Activated T-helper 1 cell treated with anti-CD3 and anti-CD28 coated beads, Interleukin-12 subunit alpha, Interleukin-12 subunit beta, Interleukin-2, Interleukin-4 antibody, amounts not matched to agents 30 ng/mL and 10 ng/mL and 1 ng/mL, durations not matched to agents 14 hours and 24 hours and 36 hours (primary cell): ENCODE results near the gene ADAM33. TPM values are rescaled to one million over a fixed set of nuclear protein-coding genes. Genes with fewer than 3 reads are reported as not detected.

Experiments
- DNase-seq: peaks from one replicate; pipeline ENCODE4 v3.0.0; 2021; ENCODE audit warnings: low spot score
- H3K27ac Mint-ChIP-seq: one replicate; pipeline ENCODE4 v1.8.0; 2021; ENCODE audit warnings: mild to moderate bottlenecking, mixed read lengths
- H3K27me3 Mint-ChIP-seq: one replicate; pipeline ENCODE4 v1.8.0; 2022; ENCODE audit warnings: mild to moderate bottlenecking, moderate library complexity, mixed read lengths; ENCODE audit not compliant: insufficient read depth
- H3K36me3 Mint-ChIP-seq: one replicate; pipeline ENCODE4 v1.8.0; 2021; ENCODE audit warnings: low read depth, mixed read lengths
- H3K4me1 Mint-ChIP-seq: one replicate; pipeline ENCODE4 v1.8.0; 2021; ENCODE audit warnings: low read depth, mixed read lengths
- H3K4me3 Mint-ChIP-seq: one replicate; pipeline ENCODE4 v1.8.0; 2021; ENCODE audit warnings: mild to moderate bottlenecking, moderate library complexity, mixed read lengths
- H3K9me3 Mint-ChIP-seq: one replicate; pipeline ENCODE4 v1.8.0; 2021; ENCODE audit warnings: mixed read lengths
- intact Hi-C: fragments of 100-400 bp; cut with micrococcal nuclease; formaldehyde crosslinking; loops from one replicate; pipeline ENCODE4 v1.15.1; 2024
- total RNA-seq: library from RNA; stranded (reverse); gene quantifications from 2 replicates; pipeline ENCODE4 v1.2.3, GENCODE V29; 2022

The ADAM33 gene
- total RNA-seq, 1 donor from 2014 or later, result not detected

DNA sequence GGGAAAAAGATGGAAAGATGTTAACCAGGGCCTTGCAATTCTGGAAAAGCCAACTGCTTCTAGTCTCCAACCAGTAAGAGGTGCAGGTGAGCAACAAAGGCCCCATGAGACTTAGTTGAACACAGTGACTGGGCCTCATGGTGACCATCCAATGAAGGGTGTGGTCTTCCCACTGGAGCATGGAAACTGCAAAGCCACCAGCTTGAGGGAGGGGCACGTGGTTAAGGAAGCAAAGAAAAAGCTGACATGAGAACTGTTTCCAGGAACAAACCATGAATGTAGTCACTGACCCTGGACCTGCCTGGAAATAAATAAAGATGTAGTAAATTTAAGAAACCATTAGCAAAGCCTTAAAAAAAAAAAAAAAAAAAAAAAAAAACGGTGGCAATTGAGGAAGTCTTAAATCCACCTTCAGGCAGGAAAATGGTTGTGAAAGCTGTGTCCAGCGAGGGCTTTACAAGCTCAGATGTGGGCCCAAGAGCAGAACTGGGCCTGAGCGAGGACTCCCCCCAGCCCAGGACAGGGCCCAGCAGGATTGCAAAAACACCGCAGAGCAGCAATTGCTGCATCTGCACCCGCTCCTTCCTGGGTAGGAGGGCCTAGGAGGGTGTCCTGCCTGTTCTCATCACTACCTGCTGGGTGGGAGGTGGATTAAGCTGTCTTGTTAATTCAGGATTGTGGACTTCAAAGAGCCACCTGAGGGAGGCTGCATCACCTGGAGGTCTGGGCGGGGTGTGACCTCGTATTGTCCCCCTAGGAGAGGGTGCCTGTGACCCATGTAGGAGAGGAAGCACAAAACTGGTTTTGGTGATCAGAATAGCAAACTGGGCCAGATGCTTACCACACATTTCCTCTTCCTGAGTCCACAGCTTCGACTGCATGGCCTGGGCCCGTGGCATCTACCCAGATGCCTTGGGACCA is 28.9 kb downstream of the ADAM33 start:
- intact Hi-C loops, result no loop called here
- peaks cover 8% of the 10 kb centered on the region for H3K27me3 Mint-ChIP-seq

DNA sequence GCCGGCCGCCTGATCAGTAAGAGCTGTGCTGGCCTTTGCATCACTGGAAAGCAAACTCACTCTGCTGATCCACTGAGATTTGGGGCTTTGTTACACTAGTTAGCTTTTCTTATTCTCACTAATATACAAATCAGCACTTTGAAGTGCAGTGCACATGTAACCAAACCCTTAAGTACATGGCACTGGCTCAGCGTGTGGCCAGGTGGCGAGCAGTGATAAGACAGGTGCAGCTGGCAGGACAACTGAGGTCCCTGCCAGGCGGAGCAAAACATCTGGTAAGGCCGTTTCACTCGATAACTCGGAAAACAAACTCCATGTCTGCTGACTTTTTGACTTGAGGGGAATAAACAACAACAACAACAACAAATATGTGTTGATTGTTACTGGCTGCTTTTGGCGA is 29.6 kb downstream of the ADAM33 start:
- Mint-ChIP-seq H3K9me3 (no peaks in the 10 kb centered on the region), H3K36me3 (no peaks in the 10 kb centered on the region), H3K27me3 (peaks cover 6% of the 10 kb centered on the region), H3K4me3 (no peak overlapping the region), H3K27ac (no peak overlapping the region), H3K4me1 (peaks cover 16% of the 10 kb centered on the region)
- no peak for DNase-seq
- intact Hi-C loops, result no loop called here

More for the DNA sequence above, 28.9 kb downstream of the ADAM33 start:
- Mint-ChIP-seq H3K36me3 (no peaks in the 10 kb centered on the region), H3K27ac (no peak overlapping the region), H3K4me1 (peaks cover 16% of the 10 kb centered on the region), H3K4me3 (no peak overlapping the region), H3K9me3 (no peaks in the 10 kb centered on the region)
- DNase-seq, result no peak

DNA sequence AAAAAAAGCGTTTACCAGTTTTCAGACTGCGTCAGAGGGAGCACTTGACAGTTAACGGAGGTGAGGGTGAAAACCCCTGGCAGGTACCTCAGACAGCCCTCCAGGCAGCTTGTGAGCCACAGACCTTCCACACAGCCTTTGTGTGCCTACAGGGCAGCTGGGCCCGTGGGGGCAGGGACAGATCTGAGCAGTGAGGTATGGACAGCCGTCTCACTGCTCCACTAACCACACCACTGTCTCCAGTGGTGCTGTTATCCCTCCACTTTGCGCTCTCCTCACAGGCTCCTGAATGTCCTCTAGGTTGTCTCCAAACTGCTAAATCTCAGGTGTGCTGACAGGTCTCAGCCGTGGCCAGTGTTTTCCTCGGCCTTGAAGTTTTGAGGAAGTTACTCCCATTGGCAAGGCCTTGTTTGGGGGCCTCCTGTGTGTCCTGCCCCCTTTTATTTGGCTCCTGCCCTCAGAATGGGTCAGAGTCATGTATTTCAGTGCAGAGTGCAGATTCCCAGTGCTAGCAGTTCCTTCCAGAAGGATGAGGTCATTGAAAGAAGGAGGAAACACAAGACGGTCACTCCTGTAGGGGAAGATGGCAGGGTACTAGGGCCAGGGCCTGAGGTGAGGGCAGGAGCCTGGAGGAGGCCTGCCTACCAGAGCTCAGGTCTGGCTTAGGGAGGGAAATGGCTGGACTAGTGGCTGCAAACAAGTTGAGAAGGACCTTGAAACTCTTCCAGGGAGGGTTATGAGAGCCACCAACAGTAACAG is 30.4 kb downstream of the ADAM33 start:
- peaks cover 16% of the 10 kb centered on the region for H3K4me1 Mint-ChIP-seq
- peaks cover 1% of the 10 kb centered on the region for H3K27me3 Mint-ChIP-seq
- H3K36me3 Mint-ChIP-seq, result no peaks in the 10 kb centered on the region
- no peak overlapping the region for H3K27ac Mint-ChIP-seq
- H3K9me3 Mint-ChIP-seq, result no peaks in the 10 kb centered on the region
- H3K4me3 Mint-ChIP-seq, result no peak overlapping the region
- no peak for DNase-seq
- intact Hi-C loops, result no loop called here

DNA sequence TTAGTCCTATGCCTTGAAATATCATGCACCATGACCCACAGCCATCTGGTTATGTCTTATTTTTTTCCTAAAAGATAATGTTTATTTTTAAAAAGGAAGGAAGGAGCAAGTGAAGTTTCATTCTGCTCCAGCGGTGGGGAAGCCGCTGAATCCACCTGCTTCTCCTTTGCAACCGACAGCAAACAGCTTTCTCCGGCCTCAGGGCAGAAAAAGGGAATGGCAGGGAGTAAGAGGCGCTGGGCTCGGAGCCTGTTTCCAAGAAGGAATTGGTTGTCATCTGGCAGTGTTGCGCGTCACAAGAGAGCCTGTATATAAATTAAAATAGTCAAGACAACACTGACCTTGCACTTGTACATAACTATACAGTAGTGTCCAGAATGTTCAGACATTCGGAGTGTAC is 32.9 kb downstream of the ADAM33 start:
- Mint-ChIP-seq H3K27ac (no peak overlapping the region), H3K27me3 (peaks cover 1% of the 10 kb centered on the region), H3K9me3 (no peaks in the 10 kb centered on the region), H3K4me3 (no peak overlapping the region), H3K36me3 (peaks cover 4% of the 10 kb centered on the region), H3K4me1 (peaks cover 15% of the 10 kb centered on the region)
- intact Hi-C loops, result no loop called here
- no peak for DNase-seq

DNA sequence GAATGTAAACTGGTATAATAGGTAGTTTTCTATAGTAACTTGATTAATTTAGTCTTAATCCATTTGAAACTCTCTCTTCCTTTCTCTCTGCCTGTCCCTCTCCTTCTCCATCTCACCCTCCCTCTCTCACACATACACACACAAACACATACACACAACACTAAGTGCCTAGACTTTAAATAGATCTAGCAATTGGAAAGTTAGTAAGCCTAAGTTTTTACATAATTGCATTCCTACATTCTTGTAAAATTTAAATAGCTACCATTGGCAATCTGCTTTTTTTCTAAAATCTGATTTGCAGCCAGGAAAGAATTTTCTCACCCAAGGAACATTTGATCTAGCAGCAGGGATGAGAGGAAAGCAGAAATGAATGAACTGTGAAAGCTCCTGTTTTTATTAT is 34.3 kb downstream of the ADAM33 start:
- Mint-ChIP-seq H3K27me3 (no peaks in the 10 kb centered on the region), H3K4me1 (peaks cover 3% of the 10 kb centered on the region), H3K27ac (no peak overlapping the region), H3K36me3 (peaks cover 4% of the 10 kb centered on the region), H3K9me3 (no peaks in the 10 kb centered on the region), H3K4me3 (no peak overlapping the region)
- DNase-seq, result no peak
- intact Hi-C loops, result no loop called here

DNA sequence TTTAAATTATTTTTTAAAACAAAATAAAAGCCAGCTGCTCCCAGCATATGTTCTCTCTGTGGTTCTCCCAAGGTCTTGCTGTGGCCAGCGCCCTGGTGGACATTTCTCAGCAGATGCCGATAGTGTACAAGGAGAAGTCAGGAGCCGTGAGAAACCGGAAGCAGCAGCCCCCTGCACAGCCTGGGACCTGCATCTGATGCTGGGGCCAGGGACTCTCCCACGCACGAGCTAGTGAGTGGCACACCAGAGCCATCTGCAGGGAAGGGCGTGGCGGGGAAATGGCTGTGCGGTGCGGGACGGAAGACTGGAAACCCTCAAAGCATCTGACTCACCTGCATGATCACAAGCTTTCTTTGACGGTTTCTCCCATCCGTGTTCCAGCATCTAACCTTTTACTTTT is 35.2 kb downstream of the ADAM33 start:
- Mint-ChIP-seq H3K27ac (no peak overlapping the region), H3K4me3 (no peak overlapping the region), H3K36me3 (peaks cover 4% of the 10 kb centered on the region), H3K27me3 (no peaks in the 10 kb centered on the region), H3K9me3 (no peaks in the 10 kb centered on the region), H3K4me1 (no peaks in the 10 kb centered on the region)
- intact Hi-C loops, result no loop called here
- no peak for DNase-seq

DNA sequence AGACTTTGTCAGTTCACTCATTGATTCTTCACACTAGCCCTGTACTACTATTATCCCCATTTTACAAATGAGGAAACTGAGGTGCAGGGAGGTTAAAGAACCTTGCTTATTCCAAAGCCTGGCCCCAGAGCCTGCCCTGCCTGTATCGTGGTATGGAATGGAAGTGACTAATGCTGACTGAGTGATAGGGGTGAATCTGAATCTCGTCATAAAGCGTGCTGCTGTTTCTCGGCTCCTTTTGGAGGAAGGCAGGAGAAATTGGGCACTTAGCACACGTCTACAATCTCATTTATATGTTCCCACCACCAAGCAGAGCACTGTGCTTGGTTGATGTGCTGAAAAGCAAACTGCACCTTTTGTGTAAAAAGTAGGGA is 35.8 kb downstream of the ADAM33 start:
- Mint-ChIP-seq H3K4me1 (no peaks in the 10 kb centered on the region), H3K9me3 (no peaks in the 10 kb centered on the region), H3K36me3 (peaks cover 4% of the 10 kb centered on the region), H3K27me3 (no peaks in the 10 kb centered on the region), H3K27ac (no peak overlapping the region), H3K4me3 (no peak overlapping the region)
- intact Hi-C loops, result no loop called here
- no peak for DNase-seq

DNA sequence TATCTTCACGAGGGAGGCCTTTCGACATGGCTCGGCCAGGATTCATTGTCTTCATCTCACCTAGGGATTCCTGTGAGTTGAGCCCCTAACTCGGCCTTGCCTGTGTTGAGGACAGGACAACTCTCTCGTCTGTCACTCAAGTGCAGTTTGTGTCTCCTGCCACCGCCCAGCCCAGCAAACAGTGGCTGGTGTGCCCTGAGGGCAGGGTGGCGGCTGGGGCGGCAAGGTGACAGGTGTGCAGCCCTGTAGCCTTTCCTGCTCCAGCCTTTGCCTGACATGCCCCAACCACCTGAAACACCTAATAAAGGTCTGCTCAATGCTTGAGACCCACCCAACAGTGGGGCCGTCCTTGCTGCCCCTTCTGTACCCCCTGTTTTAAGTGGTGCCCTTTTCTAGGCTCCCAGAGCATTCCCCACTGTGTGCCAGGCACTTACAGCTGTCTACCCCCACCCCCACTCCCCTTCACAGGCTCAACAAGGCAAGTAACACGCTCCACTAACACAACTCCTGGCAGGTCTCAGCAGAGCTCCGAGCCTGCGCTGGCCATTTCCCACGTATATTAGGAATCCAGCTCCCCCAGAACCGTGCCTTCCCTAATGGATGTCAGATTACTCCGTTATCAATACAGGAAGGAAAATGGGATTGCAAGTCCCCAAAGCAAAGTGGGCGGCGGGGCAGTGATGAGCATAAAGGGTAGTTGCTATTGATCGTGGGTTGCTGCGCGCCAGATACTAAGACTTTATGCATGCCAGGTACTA is 36.3 kb downstream of the ADAM33 start:
- intact Hi-C loops, result no loop called here
- peaks cover 7% of the 10 kb centered on the region for H3K36me3 Mint-ChIP-seq
- no peaks in the 10 kb centered on the region for H3K4me1 Mint-ChIP-seq
- H3K27me3 Mint-ChIP-seq, result no peaks in the 10 kb centered on the region
- no peak overlapping the region for H3K27ac Mint-ChIP-seq
- peaks cover under 1% of the 10 kb centered on the region for H3K9me3 Mint-ChIP-seq
- DNase-seq, result no peak
- no peak overlapping the region for H3K4me3 Mint-ChIP-seq

DNA sequence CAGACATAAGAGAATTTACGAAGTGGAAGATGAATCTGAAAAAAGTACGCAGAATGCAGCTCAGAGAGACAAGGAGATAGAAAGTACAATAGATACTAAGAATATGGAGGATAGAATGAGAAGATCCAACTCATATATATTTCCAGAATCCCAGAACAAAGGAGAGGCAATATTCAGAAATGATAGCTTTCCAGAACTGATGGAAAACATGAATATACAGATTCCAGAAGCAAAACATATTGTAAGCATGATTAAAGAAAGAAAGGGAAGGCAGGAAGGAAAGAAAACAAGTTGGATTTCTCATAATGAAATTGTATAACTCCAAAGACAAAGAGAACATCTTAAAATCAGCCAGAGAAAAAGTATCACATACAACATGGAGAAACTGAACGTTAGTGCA is 41.6 kb downstream of the ADAM33 start:
- Mint-ChIP-seq H3K27me3 (no peaks in the 10 kb centered on the region), H3K36me3 (peaks cover 9% of the 10 kb centered on the region), H3K9me3 (peaks cover 4% of the 10 kb centered on the region), H3K27ac (no peak overlapping the region), H3K4me1 (no peaks in the 10 kb centered on the region), H3K4me3 (no peak overlapping the region)
- intact Hi-C loops, result no loop called here
- DNase-seq, result no peak

DNA sequence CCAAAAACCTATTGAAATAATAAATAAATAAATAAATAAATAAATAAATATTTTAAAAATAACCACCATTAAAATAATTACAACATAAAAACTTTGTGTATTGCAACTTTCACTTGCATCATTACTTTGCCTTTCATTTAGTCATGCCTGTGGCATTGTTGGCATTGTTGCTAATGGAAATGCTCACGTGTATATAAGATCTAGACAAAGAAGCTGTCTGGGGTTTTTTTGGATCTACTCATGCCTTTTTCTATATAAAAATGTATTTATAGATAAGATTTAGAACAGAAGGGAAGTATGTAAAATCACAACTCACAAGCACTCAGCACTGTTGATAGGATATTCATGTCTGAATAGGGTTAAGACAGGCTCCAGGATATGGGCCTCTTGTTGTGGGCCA is 46.5 kb downstream of the ADAM33 start:
- no peaks in the 10 kb centered on the region for H3K27me3 Mint-ChIP-seq
- no peak overlapping the region for H3K27ac Mint-ChIP-seq
- H3K9me3 Mint-ChIP-seq, result peaks cover 3% of the 10 kb centered on the region
- H3K4me1 Mint-ChIP-seq, result no peaks in the 10 kb centered on the region
- H3K4me3 Mint-ChIP-seq, result no peak overlapping the region
- no peak for DNase-seq
- intact Hi-C loops, result no loop called here
- peaks cover 6% of the 10 kb centered on the region for H3K36me3 Mint-ChIP-seq

DNA sequence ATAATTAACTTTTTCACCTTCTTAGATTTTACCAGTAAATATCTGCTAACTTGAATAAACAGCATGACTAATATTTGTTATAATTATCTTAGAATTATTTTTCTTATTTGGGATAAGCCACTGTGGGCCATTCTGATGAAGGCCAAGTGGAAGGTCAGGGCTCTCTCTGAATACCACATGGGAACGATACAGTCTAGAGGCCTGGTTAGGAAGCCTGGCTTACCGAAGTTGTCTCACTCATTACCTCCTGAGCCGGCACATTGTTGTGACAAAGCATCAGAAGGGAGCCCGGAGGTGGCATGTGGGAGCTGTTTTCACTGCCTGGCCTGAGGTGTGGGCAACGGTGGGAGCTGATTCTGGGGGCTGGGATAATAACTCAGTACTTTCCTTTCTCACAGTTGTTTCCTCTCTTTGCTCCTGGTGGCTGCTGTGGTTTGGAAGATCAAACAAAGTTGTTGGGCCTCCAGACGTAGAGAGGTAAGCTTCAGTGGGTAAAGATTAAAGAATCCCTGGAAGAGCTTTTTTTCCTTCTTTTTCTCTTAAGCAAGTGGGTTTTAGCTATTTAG is 47.8 kb downstream of the ADAM33 start:
- Mint-ChIP-seq H3K36me3 (peaks cover 3% of the 10 kb centered on the region), H3K27me3 (no peaks in the 10 kb centered on the region)

DNA sequence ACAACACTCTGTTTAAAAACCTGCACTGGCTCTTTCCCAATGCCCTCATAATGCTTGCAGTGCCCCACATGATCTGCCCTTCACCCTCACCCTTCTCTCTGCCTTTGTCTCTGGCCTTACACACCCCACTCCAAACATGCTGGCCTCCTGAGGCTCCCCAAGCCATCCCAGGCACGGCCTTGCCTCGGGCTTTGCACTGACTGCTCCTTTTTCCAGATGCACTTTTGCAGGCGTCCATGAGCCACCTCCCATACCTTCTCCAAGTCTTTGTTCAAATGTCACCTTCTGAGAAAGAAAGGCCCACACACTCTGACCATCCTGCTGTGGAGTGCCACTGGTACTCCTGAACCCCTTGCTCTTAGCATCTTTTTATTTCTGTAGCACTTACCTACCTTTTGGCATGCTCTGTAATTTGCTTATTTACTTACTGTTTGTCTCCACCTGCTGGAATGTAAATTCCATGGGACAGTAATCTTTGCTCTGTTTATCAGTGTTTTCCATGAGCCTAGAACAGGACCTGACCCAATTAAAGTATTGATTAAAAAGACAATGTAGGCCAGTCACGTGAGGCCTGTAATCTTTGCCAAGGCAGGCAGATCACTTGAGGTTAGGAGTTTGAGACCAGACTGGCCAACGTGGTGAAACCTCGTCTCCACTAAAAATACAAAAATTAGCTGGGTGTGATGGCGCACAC is 49.4 kb downstream of the ADAM33 start:
- intact Hi-C loops, result no loop called here
- Mint-ChIP-seq H3K9me3 (no peaks in the 10 kb centered on the region), H3K4me1 (no peaks in the 10 kb centered on the region), H3K4me3 (no peak overlapping the region), H3K27me3 (no peaks in the 10 kb centered on the region), H3K36me3 (peaks cover 3% of the 10 kb centered on the region), H3K27ac (no peak overlapping the region)
- no peak for DNase-seq

More for the DNA sequence above, 47.8 kb downstream of the ADAM33 start:
- DNase-seq, result no peak
- Mint-ChIP-seq H3K27ac (no peak overlapping the region), H3K4me1 (no peaks in the 10 kb centered on the region), H3K9me3 (no peaks in the 10 kb centered on the region), H3K4me3 (no peak overlapping the region)
- intact Hi-C loops, result no loop called here
